ENCODE results near the gene CSNK1D.
"Not testable (repeated sequence)": the region's sequence is repeated elsewhere in the genome, so short reads cannot be mapped to it uniquely, and the experiment has no call there.

Gene CSNK1D

DNA sequence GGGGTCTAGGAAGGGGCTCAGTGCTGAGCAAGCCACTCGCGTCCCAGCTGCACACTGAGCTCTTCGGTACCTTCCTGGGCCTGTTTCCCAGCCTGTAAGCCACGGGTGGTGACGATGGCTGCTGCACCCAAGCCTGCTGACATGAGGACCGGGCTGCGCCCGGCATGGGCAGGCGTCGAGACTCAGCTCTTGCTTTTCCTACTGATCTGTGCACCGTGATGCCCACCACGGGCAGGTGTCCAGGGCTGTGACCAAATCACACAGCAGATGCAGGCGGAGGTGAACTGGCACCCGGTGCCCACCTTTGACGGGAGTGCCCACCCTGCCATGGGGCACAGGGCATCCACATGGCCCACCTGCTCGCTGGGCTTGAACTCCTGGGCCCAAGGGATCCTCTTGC, 78.7 kb downstream of the CSNK1D start:
- TF ChIP-seq, protein P1, sequence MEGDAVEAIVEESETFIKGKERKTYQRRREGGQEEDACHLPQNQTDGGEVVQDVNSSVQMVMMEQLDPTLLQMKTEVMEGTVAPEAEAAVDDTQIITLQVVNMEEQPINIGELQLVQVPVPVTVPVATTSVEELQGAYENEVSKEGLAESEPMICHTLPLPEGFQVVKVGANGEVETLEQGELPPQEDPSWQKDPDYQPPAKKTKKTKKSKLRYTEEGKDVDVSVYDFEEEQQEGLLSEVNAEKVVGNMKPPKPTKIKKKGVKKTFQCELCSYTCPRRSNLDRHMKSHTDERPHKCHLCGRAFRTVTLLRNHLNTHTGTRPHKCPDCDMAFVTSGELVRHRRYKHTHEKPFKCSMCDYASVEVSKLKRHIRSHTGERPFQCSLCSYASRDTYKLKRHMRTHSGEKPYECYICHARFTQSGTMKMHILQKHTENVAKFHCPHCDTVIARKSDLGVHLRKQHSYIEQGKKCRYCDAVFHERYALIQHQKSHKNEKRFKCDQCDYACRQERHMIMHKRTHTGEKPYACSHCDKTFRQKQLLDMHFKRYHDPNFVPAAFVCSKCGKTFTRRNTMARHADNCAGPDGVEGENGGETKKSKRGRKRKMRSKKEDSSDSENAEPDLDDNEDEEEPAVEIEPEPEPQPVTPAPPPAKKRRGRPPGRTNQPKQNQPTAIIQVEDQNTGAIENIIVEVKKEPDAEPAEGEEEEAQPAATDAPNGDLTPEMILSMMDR (IDR thresholded peaks at IDR 0.05; ENCODE audit: insufficient read depth, low read depth, low read length, missing control alignments) = no peak
- H3K4me3 ChIP-seq (ENCODE audit: low read depth, low read length) = no peak overlapping the region
- DNase-seq (ENCODE audit: low read depth) = no peak

DNA sequence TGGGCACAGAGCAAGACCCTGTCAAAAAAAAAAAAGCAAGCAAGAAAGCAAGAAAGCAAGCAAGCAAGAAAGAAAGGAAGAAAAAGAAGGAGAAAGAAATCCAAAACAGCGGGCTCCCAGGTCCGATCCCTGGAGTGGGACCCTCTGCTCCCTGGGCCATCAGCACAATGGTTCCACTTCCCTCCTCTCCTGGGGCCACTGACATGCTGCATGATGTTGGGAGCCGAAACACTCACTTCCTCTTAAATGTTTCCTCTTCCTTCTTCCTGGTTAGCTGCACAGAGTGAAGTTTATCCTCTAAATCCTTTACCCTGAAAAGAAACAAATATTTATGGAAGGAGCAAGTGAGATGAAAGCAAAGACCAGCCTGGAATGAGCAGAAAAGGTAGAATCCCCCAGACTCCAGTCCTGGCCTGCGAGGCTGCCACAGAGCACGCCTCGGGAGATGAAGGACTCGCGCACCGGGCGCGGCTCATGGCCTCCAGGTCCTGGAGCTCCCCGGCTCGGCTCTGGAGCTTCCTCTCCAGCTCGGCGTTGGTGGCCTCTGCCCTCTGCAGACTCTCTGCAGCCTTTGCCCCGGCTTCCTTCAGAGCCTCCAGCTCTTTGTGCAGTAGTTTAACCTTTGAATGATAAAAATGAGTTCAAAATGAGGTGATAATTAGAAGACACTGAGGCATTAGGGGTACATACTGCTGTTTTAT, 79.8 kb downstream of the CSNK1D start:
- DNase-seq (ENCODE audit: low read depth) = no peak
- TF ChIP-seq, protein P1 (IDR thresholded peaks at IDR 0.05; ENCODE audit: insufficient read depth, low read depth, low read length, missing control alignments) = no peak
- no peak overlapping the region for H3K4me3 ChIP-seq (ENCODE audit: low read depth, low read length)

DNA sequence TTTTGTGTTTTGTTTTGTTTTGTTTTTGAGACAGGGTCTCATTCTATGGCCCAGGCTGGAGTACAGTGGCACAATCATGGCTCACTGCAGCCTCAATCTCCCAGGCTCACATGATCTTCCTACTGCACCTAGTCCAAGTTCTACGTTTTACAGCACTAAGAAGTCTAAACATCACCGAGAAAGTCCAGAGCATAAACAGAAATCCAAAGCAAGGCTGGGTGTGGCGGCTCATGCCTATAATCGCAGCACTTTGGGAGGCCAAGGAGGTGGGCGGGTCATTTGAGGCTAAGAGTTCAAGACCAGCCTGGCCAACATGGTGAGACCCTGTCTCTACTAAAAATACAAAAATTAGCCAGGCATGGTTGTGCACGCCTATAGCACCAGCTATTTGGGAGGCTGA, 80.5 kb downstream of the CSNK1D start:
- not testable (repeated sequence) for H3K4me3 ChIP-seq (ENCODE audit: low read depth, low read length); DNase-seq (ENCODE audit: low read depth)

All from GM12865 (cell line).